Activated naive CD4-positive, alpha-beta T cell treated with Interleukin-2 at 50 U/mL for 16 hours (primary cell): ENCODE measurements around the gene GDNF.
"Not testable (repeated sequence)": the region's sequence is repeated elsewhere in the genome, so short reads cannot be mapped to it uniquely, and the experiment has no call there.

Source experiments
- DNase-seq: peaks from one replicate; pipeline ENCODE4 v3.0.0-alpha.2; 2020

GDNF gene

DNA sequence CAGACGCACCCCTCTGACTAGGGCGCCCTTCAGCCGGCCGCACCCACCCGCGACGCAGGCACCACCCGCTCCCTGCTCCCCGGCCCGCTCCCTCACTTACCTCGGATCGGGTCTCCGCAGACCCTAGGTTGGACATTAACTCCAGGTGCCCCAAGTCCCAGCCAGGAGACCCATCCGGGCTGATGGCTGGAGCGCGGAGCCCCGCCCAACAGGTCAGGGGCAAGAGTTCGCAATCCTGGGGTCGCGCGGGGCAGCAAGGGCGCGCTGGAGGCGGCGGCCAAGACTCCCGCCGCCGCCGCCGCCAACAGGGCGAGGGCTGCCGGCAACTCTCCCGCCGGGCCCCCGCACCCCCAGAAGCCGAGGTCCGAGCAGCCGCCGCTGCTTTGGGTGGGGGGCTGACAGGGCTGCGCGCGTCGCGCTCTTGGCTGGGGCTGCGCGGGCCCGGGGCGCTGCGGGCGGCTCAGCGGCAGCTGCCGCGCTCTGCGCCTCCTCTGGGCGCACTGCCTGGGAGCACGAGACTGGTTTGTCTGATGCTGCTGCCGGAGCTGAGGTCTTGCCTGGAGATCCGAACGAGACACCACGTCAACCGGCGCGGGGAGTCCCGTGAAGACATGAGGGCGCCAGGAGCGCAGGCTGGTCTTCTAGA is at the start of gene GDNF:
Gene GDNF, minus strand, starts transcription at position 635 of the 646 bp plus-strand sequence. CDS start 5,245 bp downstream, outside the sequence.
- no peak for DNase-seq

- DNase-seq = no peak
These were observed 48.6 kb upstream of the GDNF start for GRCh38 chr5:37888476-37888875.

DNA sequence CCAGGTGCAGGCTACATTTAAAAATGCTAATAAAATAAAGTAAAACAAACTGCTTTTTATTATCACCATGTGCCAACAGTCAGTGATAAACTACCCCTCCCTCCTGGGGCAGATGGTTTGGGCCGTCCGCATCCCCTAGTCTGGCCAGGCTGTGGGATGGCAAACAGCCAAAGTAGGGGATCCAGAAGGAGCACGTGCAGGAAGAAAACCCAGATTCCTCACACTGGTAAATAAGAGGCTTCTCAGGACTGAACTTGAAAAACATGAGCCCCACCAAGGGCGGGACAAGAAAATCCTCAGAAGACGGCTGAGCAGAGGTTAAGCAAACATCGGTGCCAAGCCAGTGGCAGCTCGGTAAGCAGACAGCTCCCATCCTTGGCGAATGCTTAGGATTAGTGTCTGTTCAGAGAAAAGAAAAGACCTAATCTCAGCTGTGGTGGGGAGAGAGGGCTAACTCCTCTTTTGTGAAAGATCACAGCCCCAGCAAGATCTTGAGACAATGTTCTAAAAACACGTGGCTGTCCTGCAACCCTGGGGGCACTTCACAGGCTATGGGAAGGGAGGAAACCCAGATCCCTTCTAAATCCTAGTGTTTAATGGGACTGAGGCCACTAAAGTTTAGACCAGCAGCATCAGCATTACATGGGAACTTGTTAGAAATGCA is 46.5 kb upstream of the GDNF start:
- no peak for DNase-seq

DNA sequence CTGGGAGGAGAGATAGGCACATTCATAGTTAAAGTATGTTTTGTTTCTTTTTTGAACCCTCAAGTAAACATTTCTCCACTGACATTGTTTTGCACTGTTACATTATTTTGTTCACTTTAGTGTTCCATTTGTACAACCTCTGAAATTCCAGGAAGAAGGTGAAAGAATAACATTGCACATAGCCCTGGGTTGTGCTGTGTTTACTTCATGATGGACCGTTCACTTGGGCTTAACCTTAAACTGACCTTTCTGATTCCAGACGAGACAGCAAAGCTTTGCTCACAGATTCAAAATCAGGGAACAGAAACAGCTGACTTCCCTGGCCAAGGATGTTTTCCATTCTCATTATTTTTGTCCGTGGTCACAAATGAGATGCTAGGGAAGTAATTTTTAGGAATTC is 42.8 kb upstream of the GDNF start:
- DNase-seq = no peak

DNA sequence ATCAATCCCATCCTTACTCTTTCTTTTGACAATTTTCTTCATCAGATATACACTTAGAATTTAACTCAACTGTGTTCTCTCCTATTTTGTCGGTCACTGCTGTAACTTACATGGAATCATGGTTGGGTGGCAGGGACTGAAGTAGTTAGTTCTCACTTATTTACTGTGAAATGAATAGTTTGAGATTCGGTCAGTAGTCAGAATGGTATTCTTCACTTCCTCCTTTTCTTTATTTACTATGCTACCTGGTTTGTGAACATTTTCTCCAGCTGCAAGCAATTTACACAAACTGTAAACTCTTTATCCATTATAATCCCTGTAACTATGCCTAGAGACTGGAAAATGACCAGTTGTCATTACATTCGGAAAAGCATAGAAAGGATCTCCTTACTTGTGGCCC is 41.5 kb upstream of the GDNF start:
- no peak for DNase-seq

DNA sequence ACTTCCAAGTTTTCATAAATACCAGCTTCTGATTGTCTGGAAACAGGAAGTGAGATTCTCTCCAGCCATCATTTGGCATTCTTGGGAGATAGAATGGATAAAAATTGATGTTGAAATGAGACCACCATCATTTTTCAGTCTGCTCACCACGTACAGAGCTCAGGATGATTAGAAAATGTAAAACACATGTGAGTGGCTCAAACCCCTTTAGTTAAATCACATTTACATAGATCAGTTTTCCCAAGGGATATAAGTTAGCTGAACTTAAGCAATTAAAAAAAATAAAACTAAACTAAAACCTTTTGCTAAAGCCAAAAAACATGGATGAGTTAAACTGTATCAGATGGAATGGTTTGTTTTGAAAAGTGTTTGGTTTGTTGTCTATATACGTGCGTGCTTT is 37.1 kb upstream of the GDNF start:
- no peak for DNase-seq

- no peak for DNase-seq
These were observed 36.4 kb upstream of the GDNF start for GRCh38 chr5:37876245-37876644.

DNA sequence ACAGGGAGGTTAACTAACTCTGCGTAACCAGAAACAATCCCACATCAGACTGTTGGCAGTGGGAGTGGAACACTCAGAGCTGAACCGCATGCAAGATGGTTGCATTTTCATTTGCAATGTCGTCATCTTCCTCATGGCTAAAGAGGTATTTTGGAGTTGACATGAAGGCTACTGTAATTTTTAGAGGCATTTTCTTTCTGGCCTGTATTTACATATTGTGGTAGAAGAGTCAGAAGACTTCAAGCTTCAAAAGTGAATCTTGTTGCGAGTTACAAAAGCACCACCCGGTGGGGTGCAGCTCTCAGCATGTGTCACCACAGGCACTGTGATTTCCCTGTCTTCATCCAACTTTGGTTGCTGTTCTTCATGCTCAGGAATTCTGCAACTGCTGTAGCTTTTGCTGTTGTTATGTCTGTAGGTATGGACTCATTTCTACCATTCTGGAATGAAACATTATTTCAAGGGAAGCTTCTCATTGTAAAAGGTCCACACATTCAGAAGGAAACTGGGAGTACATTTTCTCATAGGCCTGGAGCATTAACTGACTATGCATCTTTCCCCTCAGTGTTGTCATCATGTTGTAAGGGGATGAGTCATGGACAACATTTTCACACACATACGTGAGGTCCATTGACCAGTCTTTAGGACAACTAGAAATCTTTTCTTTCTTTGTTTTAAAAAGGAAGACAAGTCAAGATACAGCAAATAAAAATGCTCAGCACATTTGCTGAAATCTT is 35.4 kb upstream of the GDNF start:
- no peak for DNase-seq

GRCh38 chr5:37873988-37874387 is 34.1 kb upstream of the GDNF start:
- no peak for DNase-seq

DNA sequence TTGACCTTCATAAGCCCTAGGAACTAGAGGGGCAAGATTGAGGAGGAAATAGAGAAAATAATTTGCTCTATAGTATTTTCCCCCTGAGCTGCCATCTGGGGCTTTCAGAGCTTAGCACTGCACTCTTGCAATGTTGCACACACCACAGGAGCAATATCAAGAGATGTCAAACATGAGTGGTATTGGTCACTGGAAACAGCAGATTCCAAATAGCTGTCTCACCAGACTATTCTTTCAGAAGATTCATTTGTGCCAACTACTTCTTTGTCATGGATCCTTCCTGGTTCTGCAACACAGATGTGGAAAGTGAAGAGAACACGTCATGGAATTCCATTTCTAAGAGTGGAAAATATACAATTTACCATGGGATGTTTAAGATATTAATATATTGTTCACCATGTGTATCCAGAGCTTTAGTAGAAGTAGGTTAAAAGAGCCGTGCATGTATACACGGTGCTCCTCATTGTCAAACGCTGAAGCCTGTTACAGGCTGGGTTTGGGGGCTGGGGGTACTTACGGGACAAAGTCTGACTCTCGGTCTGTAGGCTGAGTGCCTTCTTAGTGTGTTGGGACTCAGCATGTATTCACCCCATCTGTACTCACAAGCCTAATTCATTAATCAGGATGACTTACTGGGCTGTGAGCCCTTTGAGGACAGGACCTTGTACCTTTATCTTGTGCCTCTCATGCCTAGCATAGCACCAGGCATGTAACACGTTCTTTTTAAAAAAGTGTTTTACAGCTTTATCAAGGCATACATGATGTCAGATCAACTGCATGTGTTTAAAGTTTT is 31.4 kb upstream of the GDNF start:
- no peak for DNase-seq

DNA sequence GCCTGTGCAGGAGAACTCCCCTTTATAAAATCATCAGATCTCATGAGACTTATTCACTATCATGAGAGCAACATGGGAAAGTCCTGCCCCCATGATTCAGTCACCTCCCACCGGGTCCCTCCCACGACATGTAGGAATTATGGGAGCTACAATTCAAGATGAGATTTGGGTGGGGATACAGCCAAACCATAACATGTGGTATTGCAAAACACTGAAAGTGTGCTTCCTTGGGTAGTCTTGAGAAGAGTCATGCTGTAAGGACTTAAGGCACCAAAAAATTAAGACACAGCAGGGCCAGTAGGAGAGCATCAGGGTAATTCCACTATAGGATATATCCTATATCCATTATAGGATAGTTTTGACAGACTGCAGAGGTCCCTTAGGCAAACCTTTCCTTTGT is 29.4 kb upstream of the GDNF start:
- DNase-seq = no peak

- DNase-seq = no peak
These were observed 27.8 kb upstream of the GDNF start for GRCh38 chr5:37867654-37868053.

DNA sequence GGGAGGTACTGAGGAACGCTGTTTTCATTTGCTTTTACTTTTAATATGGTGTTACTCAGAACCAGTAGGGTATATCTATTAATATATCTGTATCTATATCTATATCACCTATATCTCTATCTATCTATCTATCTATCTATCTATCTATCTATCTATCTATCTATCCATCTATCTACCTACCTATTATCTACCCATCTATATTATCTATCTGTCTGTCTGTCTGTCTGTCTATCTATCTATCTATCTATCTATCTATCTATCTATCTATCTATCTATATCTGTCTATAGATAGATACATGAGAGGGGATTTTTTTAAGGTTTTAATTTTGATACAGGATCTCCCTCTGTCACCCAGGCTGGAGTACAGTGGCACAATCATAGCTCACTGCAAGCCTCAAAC is 23.1 kb upstream of the GDNF start:
- not testable (repeated sequence) for DNase-seq

DNA sequence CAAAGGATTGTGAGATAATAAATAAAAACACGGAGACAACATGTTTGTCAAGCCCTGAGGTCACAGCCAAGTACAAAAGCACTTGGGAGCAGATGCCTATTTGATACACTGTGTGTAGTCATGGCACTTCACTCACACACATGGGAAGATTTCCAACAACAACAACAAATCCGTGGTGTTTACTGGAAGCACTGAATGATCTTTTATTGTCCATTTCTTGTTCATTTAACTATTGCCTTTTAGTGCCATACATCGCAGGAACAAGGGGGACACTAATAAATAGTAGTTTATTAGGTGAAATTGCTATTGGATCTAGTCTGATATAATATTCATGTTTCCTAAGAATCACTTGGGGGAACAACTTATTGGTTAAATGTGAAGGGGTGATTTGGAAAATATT is 20.4 kb upstream of the GDNF start:
- no peak for DNase-seq

- DNase-seq = no peak
These were observed 20.0 kb upstream of the GDNF start for GRCh38 chr5:37859805-37860204.

GRCh38 chr5:37858250-37858649 is 18.4 kb upstream of the GDNF start:
- DNase-seq = no peak

DNA sequence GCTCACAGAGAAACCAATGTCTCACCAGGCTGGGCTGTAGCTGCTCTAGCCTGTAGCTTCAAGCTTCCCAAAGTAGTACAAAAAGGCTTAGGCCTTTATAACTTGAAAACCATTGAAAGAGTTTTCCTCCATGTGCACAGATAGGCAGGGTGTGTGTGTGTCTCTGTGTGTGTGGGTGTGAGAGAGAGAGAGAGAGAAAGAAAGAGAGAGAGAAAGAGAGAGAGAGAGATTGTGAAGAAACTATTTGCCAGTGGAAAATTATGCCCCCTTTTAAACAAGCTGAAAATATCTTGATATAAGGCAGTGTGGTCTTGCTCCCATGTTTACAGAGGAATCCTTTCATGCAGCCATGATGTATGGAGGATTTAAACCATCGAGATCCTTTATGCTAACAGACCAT is 17.9 kb upstream of the GDNF start:
- DNase-seq = no peak

DNA sequence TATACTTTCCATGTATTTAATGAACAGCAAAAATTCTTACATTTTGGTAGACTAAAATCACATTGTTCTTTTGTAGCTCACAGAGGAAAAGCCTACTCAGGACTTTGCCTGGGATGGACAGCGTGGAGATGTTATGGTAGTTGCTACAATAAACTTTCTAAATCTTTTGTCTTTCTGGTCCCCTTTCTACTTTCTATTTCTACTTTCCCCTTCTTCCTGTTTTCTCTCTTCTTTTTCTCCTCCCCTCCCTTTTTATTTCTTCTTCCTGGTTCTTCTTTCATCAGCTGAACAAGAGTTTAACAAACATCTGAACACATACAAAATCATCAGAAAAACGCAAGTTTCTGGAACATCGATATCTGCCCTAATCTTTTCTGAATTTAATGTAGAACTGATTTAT is 15.6 kb upstream of the GDNF start:
- DNase-seq = no peak

- DNase-seq = no peak
These were observed 11.5 kb upstream of the GDNF start for GRCh38 chr5:37851305-37851704.

- no peak for DNase-seq
These were observed 10.5 kb upstream of the GDNF start for GRCh38 chr5:37850226-37850865.

DNA sequence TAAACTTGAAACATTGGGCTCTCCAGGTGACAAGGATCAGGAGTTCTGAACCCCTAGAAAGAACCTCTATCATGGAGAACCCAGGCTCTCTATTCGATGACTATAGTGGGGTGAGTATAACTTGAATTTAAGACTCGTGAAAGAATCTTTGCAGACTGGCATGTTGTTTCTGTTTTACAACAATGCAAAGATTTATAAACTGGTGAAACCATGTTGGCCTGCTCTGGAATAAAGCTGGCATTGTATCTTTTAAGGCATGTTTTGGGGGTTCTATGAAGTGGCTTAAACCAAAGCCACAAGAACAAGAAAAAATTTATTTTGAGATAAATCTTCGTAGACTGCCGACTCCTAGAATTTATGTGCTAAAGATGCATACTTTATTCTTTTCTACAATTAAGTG is 9.8 kb upstream of the GDNF start:
- no peak for DNase-seq

DNA sequence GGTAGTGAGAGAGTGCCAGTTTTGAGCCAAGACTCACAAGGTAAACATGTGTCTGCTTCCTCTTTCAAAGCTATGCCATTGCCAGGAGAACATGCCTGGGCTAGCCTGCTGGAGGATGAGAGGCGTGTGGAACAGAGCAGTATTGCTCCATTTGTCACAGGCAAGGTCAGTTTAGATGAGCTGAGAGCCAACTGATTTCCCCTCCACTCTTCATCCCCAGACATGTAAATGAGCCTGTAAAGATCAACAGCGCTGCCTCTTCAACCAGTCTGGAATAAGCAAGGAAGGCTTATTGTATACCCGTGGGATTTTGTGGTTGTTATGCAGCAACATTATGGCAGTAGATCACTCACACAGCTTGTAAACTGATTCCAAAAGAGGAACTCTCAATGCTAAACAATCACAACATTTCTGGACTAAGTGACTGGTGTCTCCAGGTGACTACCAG is 8.2 kb upstream of the GDNF start:
- DNase-seq = no peak

- DNase-seq = no peak
These were observed 7.0 kb upstream of the GDNF start for GRCh38 chr5:37846786-37847310.
